Glutamatergic neuron (in vitro differentiated cells): Measurements from ENCODE around the gene TLR9. TPM values are rescaled to one million over a fixed set of nuclear protein-coding genes. Genes with fewer than 3 reads are reported as not detected.

Experiments
- DNase-seq: peaks from one replicate; pipeline ENCODE4 v3.0.0; 2022
- H3K27ac Mint-ChIP-seq: one replicate; pipeline ENCODE4 v1.8.0; 2020; ENCODE audit warnings: mild to moderate bottlenecking, mixed read lengths, inconsistent platforms; ENCODE audit not compliant: unreplicated experiment
- H3K27me3 Mint-ChIP-seq: one replicate; pipeline ENCODE4 v1.8.0; 2020; ENCODE audit warnings: mild to moderate bottlenecking, moderate library complexity, mixed read lengths, inconsistent platforms; ENCODE audit not compliant: unreplicated experiment
- H3K36me3 Mint-ChIP-seq: one replicate; pipeline ENCODE4 v1.8.0; 2020; ENCODE audit warnings: mild to moderate bottlenecking, mixed read lengths, inconsistent platforms; ENCODE audit not compliant: unreplicated experiment
- H3K4me1 Mint-ChIP-seq: one replicate; pipeline ENCODE4 v1.8.0; 2020; ENCODE audit warnings: mild to moderate bottlenecking, low read depth, mixed read lengths, inconsistent platforms; ENCODE audit not compliant: unreplicated experiment
- H3K4me3 Mint-ChIP-seq: one replicate; pipeline ENCODE4 v1.8.0; 2020; ENCODE audit warnings: mild to moderate bottlenecking, mixed read lengths, inconsistent platforms; ENCODE audit not compliant: unreplicated experiment
- H3K9me3 Mint-ChIP-seq: one replicate; pipeline ENCODE4 v1.8.0; 2020; ENCODE audit warnings: mild to moderate bottlenecking, moderate library complexity, mixed read lengths, inconsistent platforms; ENCODE audit not compliant: unreplicated experiment
- total RNA-seq: library from RNA; stranded (reverse); fragmentation: NEBNext Ultra II Directional; extraction: Animal tissue kit (Norgen Biotek cat#: 25700); gene quantifications from one replicate; pipeline ENCODE4 v1.2.1, GENCODE V29; 2021; ENCODE audit not compliant: unreplicated experiment
- TF ChIP-seq, protein P1 (sequence below): fragments of 200-600 bp; sonication (generic); IDR thresholded peaks from one replicate; pipeline ENCODE4 v1.5.0; 2021; ENCODE audit not compliant: partially characterized antibody, unreplicated experiment

Gene TLR9
- total RNA-seq, 1 donor from 2014 or later, result 0.37 TPM

- no peak overlapping the region for H3K4me3 Mint-ChIP-seq
- H3K36me3 Mint-ChIP-seq, result peaks cover 4% of the 10 kb centered on the region
- H3K9me3 Mint-ChIP-seq, result peaks cover 2% of the 10 kb centered on the region
- TF ChIP-seq, protein P1, sequence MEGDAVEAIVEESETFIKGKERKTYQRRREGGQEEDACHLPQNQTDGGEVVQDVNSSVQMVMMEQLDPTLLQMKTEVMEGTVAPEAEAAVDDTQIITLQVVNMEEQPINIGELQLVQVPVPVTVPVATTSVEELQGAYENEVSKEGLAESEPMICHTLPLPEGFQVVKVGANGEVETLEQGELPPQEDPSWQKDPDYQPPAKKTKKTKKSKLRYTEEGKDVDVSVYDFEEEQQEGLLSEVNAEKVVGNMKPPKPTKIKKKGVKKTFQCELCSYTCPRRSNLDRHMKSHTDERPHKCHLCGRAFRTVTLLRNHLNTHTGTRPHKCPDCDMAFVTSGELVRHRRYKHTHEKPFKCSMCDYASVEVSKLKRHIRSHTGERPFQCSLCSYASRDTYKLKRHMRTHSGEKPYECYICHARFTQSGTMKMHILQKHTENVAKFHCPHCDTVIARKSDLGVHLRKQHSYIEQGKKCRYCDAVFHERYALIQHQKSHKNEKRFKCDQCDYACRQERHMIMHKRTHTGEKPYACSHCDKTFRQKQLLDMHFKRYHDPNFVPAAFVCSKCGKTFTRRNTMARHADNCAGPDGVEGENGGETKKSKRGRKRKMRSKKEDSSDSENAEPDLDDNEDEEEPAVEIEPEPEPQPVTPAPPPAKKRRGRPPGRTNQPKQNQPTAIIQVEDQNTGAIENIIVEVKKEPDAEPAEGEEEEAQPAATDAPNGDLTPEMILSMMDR, result no peak
- DNase-seq, result no peak
- H3K27me3 Mint-ChIP-seq, result peaks cover 5% of the 10 kb centered on the region
- no peaks in the 10 kb centered on the region for H3K4me1 Mint-ChIP-seq
- no peak overlapping the region for H3K27ac Mint-ChIP-seq
Measured at GRCh38 chr3:52218454-52218853, 7.0 kb downstream of the TLR9 start.

GRCh38 chr3:52218026-52218425, 7.4 kb downstream of the TLR9 start:
- no peak overlapping the region for H3K4me3 Mint-ChIP-seq
- no peak for DNase-seq
- H3K27me3 Mint-ChIP-seq, result peaks cover 5% of the 10 kb centered on the region
- no peaks in the 10 kb centered on the region for H3K4me1 Mint-ChIP-seq
- H3K9me3 Mint-ChIP-seq, result peaks cover 2% of the 10 kb centered on the region
- TF ChIP-seq, protein P1, result no peak
- H3K36me3 Mint-ChIP-seq, result peaks cover 4% of the 10 kb centered on the region
- H3K27ac Mint-ChIP-seq, result no peak overlapping the region

- peaks cover 2% of the 10 kb centered on the region for H3K9me3 Mint-ChIP-seq
- H3K4me1 Mint-ChIP-seq, result no peaks in the 10 kb centered on the region
- TF ChIP-seq, protein P1, result no peak
- DNase-seq, result no peak
- H3K36me3 Mint-ChIP-seq, result peaks cover 4% of the 10 kb centered on the region
- H3K27ac Mint-ChIP-seq, result no peak overlapping the region
- H3K27me3 Mint-ChIP-seq, result no peaks in the 10 kb centered on the region
- no peak overlapping the region for H3K4me3 Mint-ChIP-seq
Measured at GRCh38 chr3:52217409-52217805, 8.0 kb downstream of the TLR9 start.

DNA sequence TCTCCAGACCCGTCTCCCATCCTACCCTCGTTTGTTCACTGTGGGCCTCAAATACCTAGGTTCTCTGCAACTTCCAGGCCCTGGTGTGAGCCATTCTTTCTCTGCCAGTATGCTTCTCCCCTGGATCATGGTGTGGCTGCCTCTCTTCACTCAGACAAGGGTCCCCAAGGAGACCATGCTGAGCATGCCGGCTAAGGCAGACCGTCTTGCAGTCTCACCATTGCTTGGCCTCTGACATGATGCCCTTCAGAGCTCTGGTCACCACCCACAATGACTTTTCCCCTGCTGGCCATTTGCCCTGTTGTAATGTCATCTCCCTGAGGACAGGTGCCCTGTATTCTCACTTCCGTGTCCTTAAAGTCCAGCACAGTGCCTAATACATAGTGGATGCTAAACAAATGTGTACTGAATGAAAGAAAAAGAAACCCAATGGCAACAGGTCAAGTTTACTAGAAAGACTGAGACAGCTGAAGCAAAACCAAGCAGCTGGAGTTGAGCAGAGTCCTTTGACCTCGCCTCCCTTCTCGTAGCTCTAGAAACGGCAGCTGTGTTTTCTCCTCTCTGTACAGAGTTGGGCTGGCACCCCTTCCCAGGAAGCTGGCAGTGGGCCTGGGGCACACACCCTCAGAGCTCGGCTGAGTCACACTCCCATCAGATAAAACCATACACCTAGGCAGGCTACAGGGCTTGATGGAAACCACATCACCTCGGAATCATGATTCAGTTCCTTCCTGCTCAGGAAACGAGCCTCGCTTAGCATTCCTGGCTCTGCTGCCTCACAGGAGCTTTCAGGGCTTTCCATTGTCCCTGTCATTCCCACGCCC, 8.6 kb downstream of the TLR9 start:
- no peak for DNase-seq

DNA sequence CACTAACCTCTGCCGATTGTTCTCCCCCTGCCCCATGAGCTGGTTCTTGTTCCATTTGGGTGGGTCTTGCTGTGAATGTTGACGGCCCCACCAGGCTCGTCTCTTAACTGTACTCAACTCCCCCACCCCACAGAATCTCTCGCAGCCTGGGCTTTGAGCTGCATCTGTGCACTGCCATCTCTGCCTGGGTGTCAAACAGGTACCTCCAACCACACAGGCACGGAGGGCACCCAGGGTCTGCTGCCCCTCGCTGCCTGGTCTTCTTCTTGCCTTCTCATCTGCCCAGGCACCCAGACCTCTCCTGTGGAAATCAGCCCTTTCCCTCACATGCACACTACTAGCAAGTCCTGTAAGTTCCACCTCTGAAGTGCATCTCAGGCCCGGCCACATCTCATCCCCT, 10.1 kb downstream of the TLR9 start:
- TF ChIP-seq, protein P1, result no peak
- Mint-ChIP-seq H3K4me1 (no peaks in the 10 kb centered on the region), H3K27ac (no peak overlapping the region), H3K9me3 (peaks cover 4% of the 10 kb centered on the region), H3K36me3 (peaks cover 4% of the 10 kb centered on the region), H3K27me3 (no peaks in the 10 kb centered on the region), H3K4me3 (no peak overlapping the region)
- DNase-seq, result no peak

More for the DNA sequence above, 8.6 kb downstream of the TLR9 start:
- peaks cover 4% of the 10 kb centered on the region for H3K36me3 Mint-ChIP-seq
- no peak overlapping the region for H3K4me3 Mint-ChIP-seq
- no peaks in the 10 kb centered on the region for H3K27me3 Mint-ChIP-seq
- H3K9me3 Mint-ChIP-seq, result peaks cover 4% of the 10 kb centered on the region
- no peak overlapping the region for H3K27ac Mint-ChIP-seq
- H3K4me1 Mint-ChIP-seq, result no peaks in the 10 kb centered on the region
- TF ChIP-seq, protein P1, result no peak
